Renal pelvis (tissue), 4 donors: ENCODE data around the gene NAA80. TPM values are rescaled to one million over a fixed set of nuclear protein-coding genes. Genes with fewer than 3 reads are reported as not detected.
"Not testable (repeated sequence)": the region's sequence is repeated elsewhere in the genome, so short reads cannot be mapped to it uniquely, and the experiment has no call there.

Source experiments
- DNase-seq: peaks from one replicate; pipeline ENCODE4 v3.0.0-alpha.2; 2013
- polyA plus RNA-seq, 3 donors: library from polyadenylated mRNA; unstranded; fragments of 120-200 nt; gene quantifications; one replicate each; pipeline ENCODE4 v1.2.1, GENCODE V29; 2013; ENCODE audit not compliant: insufficient read length in 3 of 3

NAA80 gene
- polyA plus RNA-seq, 3 donors: 8.5 to 11.1 (median 10.5) TPM

DNA sequence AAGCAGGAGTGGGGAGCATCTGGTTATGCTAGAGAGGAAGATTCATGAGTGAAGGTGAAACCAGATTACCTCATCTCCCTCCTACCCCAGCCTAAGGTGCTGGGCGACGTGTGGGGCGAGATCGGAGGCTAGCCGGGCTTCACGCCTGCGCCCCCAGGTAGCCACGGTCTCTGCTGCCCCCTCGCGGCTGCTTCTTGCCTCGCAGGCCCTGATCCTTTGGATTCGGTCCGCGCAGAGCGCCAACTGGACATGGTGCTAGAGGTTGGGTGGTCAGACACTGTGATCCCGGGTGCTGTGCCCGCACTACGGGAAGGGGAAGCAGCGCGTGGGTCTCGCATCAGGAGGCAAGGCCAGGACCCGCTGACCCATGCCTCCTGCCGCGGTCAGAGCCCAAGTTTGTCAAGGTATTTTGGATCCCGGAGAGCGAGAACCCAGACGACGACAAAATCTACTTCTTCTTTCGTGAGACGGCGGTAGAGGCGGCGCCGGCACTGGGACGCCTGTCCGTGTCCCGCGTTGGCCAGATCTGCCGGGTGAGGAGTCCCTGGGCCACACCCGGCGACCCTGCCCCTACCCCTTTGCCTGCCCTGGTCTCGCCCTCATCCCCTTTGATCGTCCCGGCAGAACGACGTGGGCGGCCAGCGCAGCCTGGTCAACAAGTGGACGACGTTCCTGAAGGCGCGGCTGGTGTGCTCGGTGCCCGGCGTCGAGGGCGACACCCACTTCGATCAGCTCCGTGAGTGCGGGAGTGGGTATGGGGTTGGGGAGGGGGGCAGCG lies 26.1 kb downstream of the NAA80 start:
- DNase-seq: peak; percentile 78

DNA sequence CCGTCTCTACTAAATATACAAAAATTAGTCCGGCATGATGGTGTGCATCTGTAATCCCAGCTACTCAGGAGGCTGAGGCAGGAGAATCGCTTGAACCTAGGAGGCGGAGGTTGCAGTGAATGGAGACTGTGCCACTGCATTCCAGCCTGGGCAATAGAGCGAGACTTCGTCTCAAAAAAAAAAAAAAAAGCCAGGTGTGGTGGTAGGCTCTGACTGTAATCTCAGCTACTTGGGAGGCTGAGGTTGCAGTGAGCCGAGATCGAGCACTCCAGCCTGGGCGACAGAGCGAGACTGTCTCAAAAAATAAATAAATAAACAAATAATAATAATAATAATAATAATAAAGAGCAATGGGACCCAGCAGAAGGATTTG lies 26.7 kb downstream of the NAA80 start:
- DNase-seq: not testable (repeated sequence)

DNA sequence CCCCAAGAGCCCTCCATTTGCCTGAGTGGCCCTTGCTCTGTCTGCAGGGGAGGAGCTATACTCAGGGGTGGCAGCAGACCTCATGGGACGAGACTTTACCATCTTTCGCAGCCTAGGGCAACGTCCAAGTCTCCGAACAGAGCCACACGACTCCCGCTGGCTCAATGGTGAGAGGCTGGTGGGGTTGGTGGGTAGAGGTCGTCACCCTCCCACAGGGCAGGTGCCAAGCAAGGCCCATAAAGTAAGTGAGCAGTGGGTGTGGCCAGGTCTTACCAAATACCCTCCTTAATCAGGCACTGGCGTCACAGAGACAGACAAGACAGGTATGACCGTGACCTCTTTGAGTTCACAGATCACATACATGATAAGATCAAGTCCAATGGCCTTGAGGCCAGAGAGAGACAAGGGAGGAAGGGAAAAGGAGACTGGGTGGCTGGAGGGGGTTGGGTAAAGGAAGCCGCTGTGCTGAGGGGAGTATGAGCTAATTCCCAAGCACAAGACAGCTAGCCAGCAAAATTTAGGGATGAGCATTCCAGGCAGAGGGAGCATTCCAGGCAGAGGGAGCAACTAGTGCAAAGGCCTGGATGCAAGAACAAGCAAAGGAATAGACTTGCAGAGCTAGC lies 27.8 kb downstream of the NAA80 start:
- DNase-seq: no peak

DNA sequence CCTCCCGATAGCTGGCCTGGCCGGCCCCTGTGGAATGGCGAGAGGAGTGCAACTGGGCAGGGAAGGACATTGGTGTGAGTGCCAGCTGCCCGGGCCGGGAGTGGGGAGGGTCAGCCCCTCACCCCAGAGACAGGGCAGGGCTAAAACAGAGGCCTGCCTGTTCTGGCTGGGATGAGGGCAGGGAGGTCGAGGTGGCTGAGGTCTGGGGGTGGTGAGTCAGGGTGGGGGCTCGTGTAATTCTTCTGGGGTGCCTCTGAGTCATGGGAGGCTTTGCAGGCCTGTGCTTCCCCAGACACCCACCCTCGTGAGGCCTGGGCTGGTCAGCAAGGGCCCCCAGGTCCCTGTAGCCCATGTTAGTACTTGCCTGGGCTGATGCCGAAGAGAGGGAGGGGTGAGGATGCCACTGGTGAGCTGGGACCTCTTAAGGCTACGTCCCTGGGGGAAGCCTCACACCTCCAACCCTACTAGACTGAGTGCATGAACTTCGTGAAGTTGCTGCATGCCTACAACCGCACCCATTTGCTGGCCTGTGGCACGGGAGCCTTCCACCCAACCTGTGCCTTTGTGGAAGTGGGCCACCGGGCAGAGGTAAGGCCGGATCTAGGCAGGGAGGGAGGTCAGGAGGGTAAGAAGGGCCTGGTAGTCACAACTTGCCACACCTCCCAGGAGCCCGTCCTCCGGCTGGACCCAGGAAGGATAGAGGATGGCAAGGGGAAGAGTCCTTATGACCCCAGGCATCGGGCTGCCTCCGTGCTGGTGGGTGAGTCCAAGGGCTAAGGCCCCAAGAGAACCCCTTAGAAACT lies 28.6 kb downstream of the NAA80 start:
- no peak for DNase-seq

DNA sequence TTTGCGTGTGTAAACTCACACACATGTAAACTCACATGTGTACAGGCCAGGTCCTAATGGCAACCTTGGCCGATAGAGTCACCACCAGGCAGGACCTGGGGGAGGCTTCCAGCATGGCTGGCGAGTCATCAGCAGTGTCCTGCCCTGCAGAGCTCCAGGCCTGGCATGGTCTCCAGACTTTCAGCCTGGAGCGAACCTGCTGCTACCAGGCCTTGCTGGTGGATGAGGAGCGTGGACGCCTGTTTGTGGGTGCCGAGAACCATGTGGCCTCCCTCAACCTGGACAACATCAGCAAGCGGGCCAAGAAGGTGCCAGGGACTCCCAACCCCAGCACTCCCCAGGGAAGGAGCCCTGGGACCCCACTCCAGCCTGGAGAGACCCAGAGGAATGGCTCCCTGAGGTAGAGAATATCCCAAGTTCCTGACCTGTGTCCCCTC lies 29.2 kb downstream of the NAA80 start:
- no peak for DNase-seq

DNA sequence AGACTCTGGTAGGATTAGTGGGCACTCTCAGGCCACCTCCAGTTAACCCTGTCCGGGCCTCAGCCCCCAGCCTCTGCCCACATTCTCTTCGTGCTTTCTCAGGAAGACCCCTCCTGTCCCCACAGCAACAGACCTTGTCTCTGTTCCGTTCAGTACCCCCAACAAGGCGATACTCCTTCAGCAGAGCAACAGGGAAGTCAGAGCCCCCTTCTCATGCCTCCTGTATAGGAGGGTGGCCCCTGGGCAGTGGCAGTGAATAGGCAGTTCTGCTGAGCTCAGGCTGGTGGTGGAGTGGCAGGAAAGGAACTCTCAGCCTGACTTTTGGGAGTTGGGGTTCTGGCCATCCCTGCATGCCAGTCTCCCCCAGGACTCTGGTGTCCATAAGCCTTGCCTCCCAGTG lies 29.7 kb downstream of the NAA80 start:
- no peak for DNase-seq

DNA sequence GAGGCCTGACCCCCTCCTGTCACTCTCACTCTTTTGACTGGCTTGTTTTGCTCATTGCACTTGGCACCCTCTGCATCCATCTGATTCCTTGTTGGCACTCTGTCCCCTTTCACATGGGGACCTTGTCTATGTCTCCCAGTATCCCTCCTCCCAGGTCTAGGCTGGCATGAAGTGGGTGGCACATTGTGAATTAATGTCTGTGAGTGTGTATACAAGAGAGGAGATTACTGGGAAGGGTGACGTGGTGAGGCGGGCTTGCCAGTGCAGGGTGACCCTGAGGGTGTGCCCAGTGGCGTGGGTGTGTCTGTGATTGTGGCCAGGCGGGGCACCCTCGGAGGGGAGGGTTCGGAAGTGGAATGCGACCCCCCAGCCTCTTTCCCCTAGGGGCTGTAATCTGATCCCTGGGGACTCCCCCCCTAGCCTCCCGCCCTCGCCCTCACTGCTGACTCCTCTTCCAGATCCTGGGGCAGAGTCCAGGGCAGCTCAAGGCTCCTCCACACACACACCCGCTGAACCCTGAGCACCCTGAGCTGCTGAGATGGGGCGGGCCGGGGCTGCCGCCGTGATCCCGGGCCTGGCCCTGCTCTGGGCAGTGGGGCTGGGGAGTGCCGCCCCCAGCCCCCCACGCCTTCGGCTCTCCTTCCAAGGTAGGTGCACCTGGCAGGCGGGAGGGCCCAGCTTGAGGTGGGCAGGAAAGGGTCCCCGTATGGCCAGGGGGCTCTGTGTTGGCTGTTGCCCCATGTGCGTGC lies 30.3 kb downstream of the NAA80 start, which contains the start of gene SEMA3B:
TSS of gene SEMA3B (plus strand) at position 445 of the 749 bp plus-strand sequence. CDS start at position 539, 94 bp downstream.
- peak; percentile 72 for DNase-seq

DNA sequence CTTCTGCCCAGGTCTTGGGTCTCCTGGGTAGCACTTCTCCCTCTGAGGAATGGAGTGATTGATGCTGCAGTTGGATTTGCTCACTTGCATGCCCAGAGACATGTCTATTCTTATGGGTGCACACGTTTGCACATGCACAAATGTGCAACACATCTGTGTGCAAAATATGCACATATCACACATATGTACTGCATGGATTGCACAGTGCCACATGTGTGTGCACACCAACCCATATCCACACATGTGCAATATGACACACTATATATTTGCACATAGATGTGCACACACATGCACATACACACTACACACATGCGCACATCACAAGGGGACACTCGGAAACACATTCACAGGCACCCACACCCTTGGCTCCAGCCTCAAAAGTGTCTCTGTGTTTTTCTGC lies 30.9 kb downstream of the NAA80 start:
- no peak for DNase-seq

DNA sequence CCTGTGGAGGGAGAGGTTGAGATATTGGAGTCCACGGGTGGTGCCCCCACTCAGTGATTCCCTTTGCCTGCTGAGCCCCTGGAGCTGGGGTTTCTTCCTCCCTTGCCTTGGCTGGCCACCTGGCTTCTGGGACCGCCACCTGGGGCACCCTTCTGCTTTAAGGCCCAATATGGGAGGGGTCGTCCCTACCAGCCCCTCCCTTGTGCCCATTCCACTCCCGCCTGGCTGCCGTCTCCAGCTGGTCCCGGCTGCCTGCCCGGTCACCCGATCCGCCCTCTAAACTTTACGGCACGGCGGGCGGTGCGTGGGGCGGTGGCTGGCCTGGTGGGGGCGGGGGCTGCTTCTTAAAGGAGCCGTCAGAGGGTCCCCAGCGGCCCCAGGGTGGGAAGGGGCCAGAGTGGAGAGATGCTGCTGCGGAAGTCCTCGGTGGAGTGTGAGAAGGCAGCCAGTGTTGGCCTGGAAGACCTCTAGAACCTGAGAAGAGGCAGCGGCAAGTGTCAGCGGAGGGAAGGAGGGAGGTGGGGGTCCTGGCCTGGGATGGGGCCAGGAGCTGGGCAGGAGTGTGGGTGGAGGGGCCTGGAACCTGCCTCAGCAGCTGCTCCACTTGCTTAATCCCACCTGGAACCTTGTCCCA lies 31.8 kb downstream of the NAA80 start:
- DNase-seq: peak; percentile 73

DNA sequence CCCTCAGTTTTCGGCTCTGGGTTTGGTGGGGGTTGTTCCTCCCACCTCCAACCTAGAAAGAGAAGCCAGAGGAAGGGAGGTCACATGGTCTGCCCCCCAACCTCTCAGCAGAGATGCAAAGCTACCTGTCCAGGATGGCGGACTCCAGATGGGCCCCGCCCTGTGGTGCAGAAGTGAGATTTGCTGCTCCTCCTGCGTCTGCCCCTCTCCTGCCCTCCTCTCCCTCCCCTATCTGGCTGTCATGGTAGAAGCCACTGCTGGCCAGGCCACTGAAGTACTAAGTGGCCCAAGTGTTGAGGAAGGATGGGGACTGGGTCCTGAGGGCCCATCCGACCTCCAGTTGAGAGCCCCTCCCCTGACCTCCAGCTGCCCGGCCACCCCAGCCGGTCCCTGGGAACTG lies 32.4 kb downstream of the NAA80 start:
- DNase-seq: no peak

DNA sequence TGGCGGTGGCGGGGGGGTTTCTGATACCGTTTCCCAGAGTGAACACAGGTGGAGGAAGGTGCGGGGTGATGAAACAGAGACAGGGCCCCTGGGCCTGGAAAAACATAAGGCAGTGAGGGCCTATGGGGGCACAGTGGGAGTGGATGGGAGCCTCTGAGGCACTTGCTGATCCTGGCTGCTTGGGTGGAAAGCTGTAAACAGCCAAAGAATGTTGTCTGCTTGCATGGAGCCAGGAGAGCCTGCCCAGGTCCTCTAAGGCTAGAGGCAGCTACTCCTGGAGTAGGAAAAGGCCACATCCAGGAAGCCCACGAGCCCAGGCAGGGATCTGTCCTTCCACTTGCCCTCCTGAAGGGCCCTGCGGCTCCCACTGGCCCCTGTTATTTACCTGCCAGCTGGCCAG lies 33.2 kb downstream of the NAA80 start:
- DNase-seq: no peak

DNA sequence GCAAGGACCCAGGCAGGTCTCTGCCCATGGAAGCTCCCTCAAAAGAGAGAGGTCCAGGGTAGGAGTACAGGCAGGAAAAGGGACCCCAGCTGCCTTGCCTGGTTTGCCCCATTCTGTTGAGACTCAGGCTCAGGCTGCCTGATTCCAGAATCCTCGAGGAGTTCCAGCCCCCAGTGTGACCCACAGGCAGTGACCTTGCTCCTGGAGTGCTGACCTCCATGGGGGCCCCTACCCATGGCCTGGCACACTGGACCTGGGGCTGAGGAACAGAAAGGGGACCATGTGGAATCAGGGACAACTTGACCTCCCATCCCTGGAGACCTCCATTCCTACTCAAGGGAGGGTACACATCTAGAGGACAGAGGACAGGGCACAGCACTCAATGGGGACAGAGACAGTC lies 33.6 kb downstream of the NAA80 start:
- no peak for DNase-seq

DNA sequence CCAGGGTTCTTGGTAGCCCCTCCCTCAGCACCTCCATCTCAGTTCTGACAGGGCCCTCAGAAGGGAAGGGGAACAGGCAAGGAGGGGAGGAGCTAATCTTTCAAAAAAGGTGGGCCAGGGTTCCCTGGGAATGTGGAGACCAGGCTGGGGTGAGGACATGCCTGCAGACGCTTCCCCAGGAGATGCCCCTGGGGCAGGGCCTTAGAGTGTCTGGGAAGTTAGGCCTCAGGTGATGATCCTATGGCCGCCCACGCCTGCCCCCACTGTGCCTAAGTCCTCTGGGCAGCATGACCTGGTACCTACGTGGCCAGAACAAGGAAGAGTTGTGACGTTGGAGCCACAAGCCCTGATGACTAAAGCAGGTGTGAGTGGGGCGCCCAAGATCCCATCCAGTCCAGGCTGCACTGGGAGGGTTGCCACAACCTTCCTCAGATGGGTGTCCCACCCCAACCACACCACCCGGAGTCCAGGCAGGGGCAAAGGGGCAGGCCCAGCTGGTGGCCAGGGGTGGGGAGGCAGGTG lies 34.2 kb downstream of the NAA80 start:
- DNase-seq: no peak

DNA sequence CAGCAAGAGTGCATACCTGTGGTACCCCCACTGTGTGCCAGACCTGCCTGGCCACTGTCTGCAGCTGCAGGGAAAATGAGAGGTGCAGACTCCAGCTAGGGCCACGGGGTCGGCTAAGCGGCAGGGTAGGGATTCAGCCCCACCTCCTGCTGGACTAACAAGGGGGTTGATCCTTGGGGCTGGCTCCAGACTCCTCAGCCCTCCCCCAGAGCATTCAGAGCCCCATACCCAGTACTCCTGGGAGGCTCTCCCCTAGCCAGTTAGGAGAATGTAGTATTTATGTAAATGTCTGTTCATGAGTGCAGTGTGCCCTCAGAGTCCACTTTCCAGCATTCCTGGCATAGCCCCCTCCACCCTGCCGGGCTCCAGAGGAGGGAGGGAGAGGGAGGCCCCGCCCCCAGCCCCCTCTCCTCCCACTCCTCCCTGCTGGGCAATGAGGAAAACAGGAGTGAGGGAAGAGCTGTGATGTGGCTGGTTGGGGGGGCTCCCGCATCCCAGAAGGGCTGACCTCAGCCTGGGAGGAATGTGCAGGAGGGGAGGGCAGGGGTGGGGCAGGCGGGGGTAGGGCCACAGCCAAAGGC lies 34.7 kb downstream of the NAA80 start:
- DNase-seq: peak; percentile 98

DNA sequence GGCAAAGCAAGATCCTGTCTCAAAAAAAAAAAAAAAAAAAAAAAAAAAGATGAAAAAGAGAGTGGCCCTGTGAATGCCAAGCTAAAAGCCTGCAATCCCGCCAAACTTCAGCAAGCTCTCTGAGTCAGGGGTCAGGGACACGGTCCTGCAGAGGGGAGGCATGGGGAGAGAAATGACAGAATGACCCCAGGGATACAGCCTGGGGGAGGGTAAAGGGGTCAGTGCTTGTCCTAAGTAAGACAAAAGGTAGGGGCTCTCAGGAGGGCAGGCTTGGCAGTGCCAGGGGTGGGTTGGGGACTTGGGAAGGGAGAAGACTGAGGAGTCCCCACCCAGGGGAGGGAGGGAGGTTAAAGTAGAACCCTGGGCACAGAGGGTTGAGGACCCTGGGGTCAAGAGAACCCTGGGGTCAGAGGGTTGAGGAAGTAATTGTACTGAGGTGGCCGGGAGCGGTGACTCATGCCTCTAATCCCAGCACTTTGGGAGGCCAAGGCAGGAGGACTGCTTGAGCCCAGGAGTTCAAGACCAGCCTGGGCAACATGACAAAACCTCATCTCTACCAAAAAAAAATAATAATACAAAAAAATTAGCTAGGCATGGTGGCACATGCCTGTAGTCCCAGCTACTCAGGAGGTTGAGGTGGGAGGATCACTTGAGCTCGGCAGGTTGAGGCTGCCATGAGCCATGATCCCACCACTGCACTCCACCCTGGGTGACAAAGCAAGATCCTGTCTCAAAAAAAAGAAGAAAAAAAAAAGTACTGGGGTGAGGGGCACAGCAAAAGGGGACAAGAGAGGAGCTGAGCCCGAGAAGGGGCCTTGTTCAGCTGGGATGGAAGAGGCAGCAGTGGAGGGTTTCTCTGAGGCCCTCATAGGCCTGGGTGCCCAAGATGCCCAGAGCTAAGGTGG lies 35.5 kb downstream of the NAA80 start:
- DNase-seq: no peak

DNA sequence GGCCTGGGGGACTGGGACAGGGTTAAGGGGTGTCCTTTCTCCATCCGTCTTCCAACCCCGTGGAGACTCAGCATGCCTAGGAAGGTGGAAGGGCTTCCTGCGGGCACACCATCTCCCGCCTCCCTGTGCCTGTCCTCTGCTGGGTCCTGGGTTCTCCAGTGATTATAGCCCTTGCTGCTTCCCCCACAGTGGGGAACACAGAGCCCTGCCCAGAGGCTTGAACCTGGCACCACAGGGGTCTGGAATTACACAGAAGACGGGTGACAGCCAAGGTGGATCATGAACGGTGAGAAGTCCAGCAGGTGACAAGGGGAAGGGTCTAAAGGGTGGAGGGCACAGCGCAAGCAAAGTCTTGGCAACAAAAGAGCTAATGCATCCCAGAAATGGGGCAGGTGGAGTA lies 36.4 kb downstream of the NAA80 start:
- DNase-seq: no peak

DNA sequence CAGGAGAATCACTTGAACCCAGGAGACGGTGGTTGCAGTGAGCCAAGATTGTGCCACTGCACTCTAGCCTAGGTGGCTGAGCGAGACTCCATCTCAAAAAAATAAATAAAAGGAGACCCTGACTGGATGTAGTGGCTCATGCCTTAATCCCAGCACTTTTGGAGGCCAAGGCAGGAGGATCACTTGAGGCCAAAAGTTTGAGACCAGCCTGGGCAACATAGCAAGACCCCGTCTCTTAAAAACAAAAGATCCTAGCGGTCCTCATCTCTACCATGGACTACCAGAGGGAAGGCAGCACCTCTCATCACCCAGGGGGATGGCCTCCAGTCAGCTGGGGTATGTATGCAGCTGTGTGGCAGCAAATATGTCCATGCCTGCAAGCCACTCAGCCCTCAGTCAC lies 37.0 kb downstream of the NAA80 start:
- DNase-seq: not testable (repeated sequence)

DNA sequence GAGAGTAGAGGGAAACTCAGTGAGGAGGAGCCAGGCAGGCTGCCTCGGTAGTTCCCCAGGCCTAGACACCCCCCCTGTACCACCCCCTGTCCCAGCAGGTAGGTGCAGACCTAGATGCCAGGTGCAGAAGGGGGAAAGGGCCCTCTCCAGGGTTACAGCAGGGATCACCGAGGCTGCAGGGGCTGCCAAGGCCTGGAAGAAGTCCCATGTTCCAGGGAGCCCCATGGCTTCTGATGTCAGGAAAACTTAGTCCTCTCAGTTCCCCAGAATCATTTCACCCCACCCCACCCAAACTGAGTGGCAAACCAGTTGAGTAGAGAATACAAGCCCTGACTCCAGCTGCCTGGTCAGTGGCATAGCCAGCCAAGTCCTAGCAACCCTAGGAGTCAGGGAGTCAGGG lies 37.7 kb downstream of the NAA80 start:
- DNase-seq: no peak

DNA sequence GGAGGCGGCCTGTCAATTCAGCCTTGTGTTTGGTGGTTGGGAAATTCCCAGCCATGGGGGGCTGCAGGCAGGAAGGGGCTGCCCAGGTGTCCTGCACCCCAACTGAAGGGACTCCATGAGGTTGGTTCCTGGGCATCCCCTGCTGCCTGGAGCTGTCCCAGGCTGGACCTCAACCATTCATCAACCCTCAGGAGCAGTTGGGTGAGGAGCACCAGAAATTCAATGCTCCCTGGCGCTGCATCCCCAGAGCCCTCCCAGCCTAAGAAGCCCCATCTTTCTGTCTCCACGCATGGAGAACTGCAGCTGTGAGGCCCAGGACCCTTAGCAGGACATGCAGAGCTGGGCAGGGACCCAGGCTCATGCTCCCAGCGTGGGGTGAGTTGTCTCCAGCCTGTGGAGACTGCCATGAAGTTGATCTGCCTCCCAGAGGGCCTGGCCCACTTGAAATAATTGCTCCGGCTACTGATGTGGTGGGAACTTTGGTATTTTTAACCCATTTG lies 38.2 kb downstream of the NAA80 start:
- no peak for DNase-seq
